ENCODE results near the gene AGAP1.

- TF ChIP-seq, protein P1, sequence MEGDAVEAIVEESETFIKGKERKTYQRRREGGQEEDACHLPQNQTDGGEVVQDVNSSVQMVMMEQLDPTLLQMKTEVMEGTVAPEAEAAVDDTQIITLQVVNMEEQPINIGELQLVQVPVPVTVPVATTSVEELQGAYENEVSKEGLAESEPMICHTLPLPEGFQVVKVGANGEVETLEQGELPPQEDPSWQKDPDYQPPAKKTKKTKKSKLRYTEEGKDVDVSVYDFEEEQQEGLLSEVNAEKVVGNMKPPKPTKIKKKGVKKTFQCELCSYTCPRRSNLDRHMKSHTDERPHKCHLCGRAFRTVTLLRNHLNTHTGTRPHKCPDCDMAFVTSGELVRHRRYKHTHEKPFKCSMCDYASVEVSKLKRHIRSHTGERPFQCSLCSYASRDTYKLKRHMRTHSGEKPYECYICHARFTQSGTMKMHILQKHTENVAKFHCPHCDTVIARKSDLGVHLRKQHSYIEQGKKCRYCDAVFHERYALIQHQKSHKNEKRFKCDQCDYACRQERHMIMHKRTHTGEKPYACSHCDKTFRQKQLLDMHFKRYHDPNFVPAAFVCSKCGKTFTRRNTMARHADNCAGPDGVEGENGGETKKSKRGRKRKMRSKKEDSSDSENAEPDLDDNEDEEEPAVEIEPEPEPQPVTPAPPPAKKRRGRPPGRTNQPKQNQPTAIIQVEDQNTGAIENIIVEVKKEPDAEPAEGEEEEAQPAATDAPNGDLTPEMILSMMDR (IDR thresholded peaks at IDR 0.05) = no peak
- TF ChIP-seq POLR2AphosphoS5 (IDR thresholded peaks at IDR 0.05) = no peak
Measured at GRCh38 chr2:235850771-235851551, 357.1 kb downstream of the AGAP1 start.

All from sigmoid colon (tissue), 4 donors.